ENCODE results near the gene GSG1. TPM values are rescaled to one million over a fixed set of nuclear protein-coding genes. Genes with fewer than 3 reads are reported as not detected.
A peak's percentile ranks its signal among the peaks of the same experiment; 100 is the strongest.

Gene GSG1
- total RNA-seq, 6 experiments from 2014 or later: 0.48 to 1.0 (median 0.75) TPM

- Mint-ChIP-seq H3K4me3 (no peak overlapping the region), H3K27ac (no peak overlapping the region), H3K36me3 (ENCODE audit: low read depth) (no peaks in the 10 kb centered on the region), H3K4me1 (ENCODE audit: low read depth) (peaks cover 57% of the 10 kb centered on the region), H3K27me3 (ENCODE audit: insufficient read depth) (no peaks in the 10 kb centered on the region), H3K9me3 (no peaks in the 10 kb centered on the region)
- DNase-seq: no peak
- no peak for TF ChIP-seq CTCF (IDR thresholded peaks at IDR 0.05)
These were observed 24.0 kb upstream of the GSG1 start for GRCh38 chr12:13127444-13127843.

GRCh38 chr12:13126494-13126893 lies 23.0 kb upstream of the GSG1 start:
- H3K36me3 Mint-ChIP-seq (ENCODE audit: low read depth): no peaks in the 10 kb centered on the region
- H3K27ac Mint-ChIP-seq: no peak overlapping the region
- no peak for DNase-seq

GRCh38 chr12:13125996-13126395 lies 22.5 kb upstream of the GSG1 start:
- peaks cover 53% of the 10 kb centered on the region for H3K4me1 Mint-ChIP-seq (ENCODE audit: low read depth)
- TF ChIP-seq CTCF (IDR thresholded peaks at IDR 0.05): no peak
- no peaks in the 10 kb centered on the region for H3K27me3 Mint-ChIP-seq (ENCODE audit: insufficient read depth)
- no peaks in the 10 kb centered on the region for H3K36me3 Mint-ChIP-seq (ENCODE audit: low read depth)
- H3K9me3 Mint-ChIP-seq: no peaks in the 10 kb centered on the region
- no peak overlapping the region for H3K27ac Mint-ChIP-seq
- no peak for DNase-seq
- no peak overlapping the region for H3K4me3 Mint-ChIP-seq

More at GRCh38 chr12:13126494-13126893, 23.0 kb upstream of the GSG1 start:
- Mint-ChIP-seq H3K4me3 (no peak overlapping the region), H3K4me1 (ENCODE audit: low read depth) (peaks cover 58% of the 10 kb centered on the region), H3K9me3 (no peaks in the 10 kb centered on the region), H3K27me3 (ENCODE audit: insufficient read depth) (no peaks in the 10 kb centered on the region)
- TF ChIP-seq CTCF (IDR thresholded peaks at IDR 0.05): no peak

GRCh38 chr12:13124656-13125505 lies 21.4 kb upstream of the GSG1 start:
- Mint-ChIP-seq H3K27ac (peak overlapping the region; percentile 20), H3K36me3 (ENCODE audit: low read depth) (no peaks in the 10 kb centered on the region), H3K4me3 (peak overlapping the region; percentile 8; the same call in 1 of the 2 replicates), H3K27me3 (ENCODE audit: insufficient read depth) (no peaks in the 10 kb centered on the region), H3K4me1 (ENCODE audit: low read depth) (peaks cover 52% of the 10 kb centered on the region), H3K9me3 (no peaks in the 10 kb centered on the region)
- DNase-seq: peak; percentile 62
- no peak for TF ChIP-seq CTCF (IDR thresholded peaks at IDR 0.05)

GRCh38 chr12:13121568-13121967 lies 18.1 kb upstream of the GSG1 start:
- H3K27ac Mint-ChIP-seq: no peak overlapping the region
- DNase-seq: no peak
- H3K4me1 Mint-ChIP-seq (ENCODE audit: low read depth): peaks cover 62% of the 10 kb centered on the region
- H3K4me3 Mint-ChIP-seq: no peak overlapping the region
- H3K36me3 Mint-ChIP-seq (ENCODE audit: low read depth): no peaks in the 10 kb centered on the region
- H3K27me3 Mint-ChIP-seq (ENCODE audit: insufficient read depth): no peaks in the 10 kb centered on the region; the same call in 1 of the 2 replicates
- TF ChIP-seq CTCF (IDR thresholded peaks at IDR 0.05): no peak
- H3K9me3 Mint-ChIP-seq: no peaks in the 10 kb centered on the region

All from HFFc6 (cell line).